ENCODE data around the gene HAGHL. TPM values are rescaled to one million over a fixed set of nuclear protein-coding genes. Genes with fewer than 3 reads are reported as not detected.
"Not testable (repeated sequence)": the region's sequence is repeated elsewhere in the genome, so short reads cannot be mapped to it uniquely, and the experiment has no call there.

Gene HAGHL
- total and polyA plus RNA-seq, 7 experiments from 2014 or later: 0.72 to 14.6 (median 9.4) TPM

- no peaks in the 10 kb centered on the region for H3K27me3 ChIP-seq (ENCODE audit: control insufficient read depth in 2 of 2, insufficient read depth in 2 of 2, low read length in 2 of 2)
- Mint-ChIP-seq H3K27me3 (peaks cover 0 to 7% (median 4%) of the 10 kb centered on the region in 5 donors), H3K9me3 (peaks cover 0 to 5% (median 0%) of the 10 kb centered on the region in 11 donors), H3K4me1 (peaks cover 0 to 4% (median 3%) of the 10 kb centered on the region in 7 donors), H3K36me3 (no peaks in the 10 kb centered on the region), H3K27ac (no peak overlapping the region), H3K4me3 (no peak overlapping the region)
- ChIA-PET POLR2A (no interaction called here), CTCF (interaction anchor here (0.7 kb wide), 1 partner anchor 33 kb away, joined by 3 read pairs; no protein-coding TSS in a partner anchor)
- intact Hi-C loops (cut with micrococcal nuclease): no loop called here
- no peak overlapping the region for H3K27ac ChIP-seq (ENCODE audit: low read depth, low read length)
- no peaks in the 10 kb centered on the region for H3K9me3 ChIP-seq (ENCODE audit: control insufficient read depth in 2 of 3, low read length in 3 of 3)
- H3K4me3 ChIP-seq (ENCODE audit: low read length): no peak overlapping the region
- DNase-seq (no peak), ATAC-seq (no peak)
- H3K4me1 ChIP-seq (ENCODE audit: control insufficient read depth in 2 of 2, insufficient read depth in 2 of 2, low read length in 2 of 2): no peaks in the 10 kb centered on the region
- no peaks in the 10 kb centered on the region for H3K36me3 ChIP-seq (ENCODE audit: control insufficient read depth in 2 of 3, insufficient read depth in 3 of 3, low read length in 3 of 3)
Observed at GRCh38 chr16:752007-752312, 25.1 kb downstream of the HAGHL start.

DNA sequence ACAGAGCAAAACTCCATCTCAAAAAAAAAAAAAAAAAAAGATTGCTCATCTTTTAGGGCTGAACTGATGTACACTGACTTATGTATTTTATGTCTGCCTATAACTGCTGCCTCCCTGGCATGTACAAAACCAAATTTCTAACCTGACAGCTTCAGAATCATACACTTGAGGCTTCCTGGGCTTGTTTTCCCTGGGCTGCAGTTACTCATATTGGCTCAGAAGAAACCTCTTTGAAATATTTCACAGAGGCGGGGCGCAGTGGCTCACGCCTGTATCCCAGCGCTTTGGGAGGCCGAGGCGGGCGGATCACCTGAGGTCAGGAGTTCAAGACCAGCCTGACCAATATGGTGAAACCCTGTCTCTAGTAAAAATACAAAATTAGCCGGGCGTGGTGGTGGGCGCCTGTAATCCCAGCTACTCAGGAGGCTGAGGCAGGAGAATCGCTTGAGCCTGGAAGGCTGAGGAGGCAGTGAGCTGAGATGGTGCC lies 27.3 kb downstream of the HAGHL start:
- CTCF ChIA-PET: interaction anchor here (0.9 kb wide), 1 partner anchor 41 kb away, joined by 4 read pairs; no protein-coding TSS in a partner anchor
- intact Hi-C loops (cut with micrococcal nuclease); H3K9me3 ChIP-seq (ENCODE audit: control insufficient read depth in 2 of 3, low read length in 3 of 3); H3K36me3 ChIP-seq (ENCODE audit: control insufficient read depth in 2 of 3, insufficient read depth in 3 of 3, low read length in 3 of 3); ATAC-seq; H3K27ac Mint-ChIP-seq; H3K27me3 ChIP-seq (ENCODE audit: control insufficient read depth in 2 of 2, insufficient read depth in 2 of 2, low read length in 2 of 2); H3K4me3 Mint-ChIP-seq; H3K4me1 ChIP-seq (ENCODE audit: control insufficient read depth in 2 of 2, insufficient read depth in 2 of 2, low read length in 2 of 2); DNase-seq; H3K4me1 Mint-ChIP-seq; H3K9me3 Mint-ChIP-seq; H3K27me3 Mint-ChIP-seq; H3K27ac ChIP-seq (ENCODE audit: low read depth, low read length); POLR2A ChIA-PET; H3K4me3 ChIP-seq (ENCODE audit: low read length); H3K36me3 Mint-ChIP-seq: not testable (repeated sequence)

- H3K36me3 Mint-ChIP-seq: peaks cover 0 to 3% (median 0%) of the 10 kb centered on the region in 5 donors
- no peak overlapping the region for H3K4me3 ChIP-seq (ENCODE audit: low read length)
- H3K9me3 ChIP-seq (ENCODE audit: control insufficient read depth in 2 of 3, low read length in 3 of 3): no peaks in the 10 kb centered on the region
- H3K27me3 ChIP-seq (ENCODE audit: control insufficient read depth in 2 of 2, insufficient read depth in 2 of 2, low read length in 2 of 2): no peaks in the 10 kb centered on the region
- no peak for DNase-seq
- no peaks in the 10 kb centered on the region for H3K4me1 ChIP-seq (ENCODE audit: control insufficient read depth in 2 of 2, insufficient read depth in 2 of 2, low read length in 2 of 2)
- CTCF ChIA-PET: interaction anchor here (0.9 kb wide), 1 partner anchor 42 kb away, joined by 4 read pairs; no protein-coding TSS in a partner anchor
- H3K9me3 Mint-ChIP-seq: peaks cover 0 to 5% (median 0%) of the 10 kb centered on the region in 11 donors
- no peak overlapping the region for H3K4me3 Mint-ChIP-seq
- peak; percentile 67 for ATAC-seq
- H3K4me1 Mint-ChIP-seq: peaks cover 0 to 8% (median 3%) of the 10 kb centered on the region in 7 donors
- intact Hi-C loops (cut with micrococcal nuclease): no loop called here
- POLR2A ChIA-PET: no interaction called here
- H3K27ac ChIP-seq (ENCODE audit: low read depth, low read length): no peak overlapping the region
- H3K36me3 ChIP-seq (ENCODE audit: control insufficient read depth in 2 of 3, insufficient read depth in 3 of 3, low read length in 3 of 3): no peaks in the 10 kb centered on the region
- no peak overlapping the region for H3K27ac Mint-ChIP-seq
- peaks cover 0 to 8% (median 6%) of the 10 kb centered on the region in 5 donors for H3K27me3 Mint-ChIP-seq
Observed at GRCh38 chr16:754656-755055, 27.8 kb downstream of the HAGHL start.

- Histone ChIP-seq H3K4me3 (ENCODE audit: low read length) (no peak overlapping the region), H3K4me1 (ENCODE audit: control insufficient read depth in 2 of 2, insufficient read depth in 2 of 2, low read length in 2 of 2) (no peaks in the 10 kb centered on the region), H3K9me3 (ENCODE audit: control insufficient read depth in 2 of 3, low read length in 3 of 3) (no peaks in the 10 kb centered on the region), H3K36me3 (ENCODE audit: control insufficient read depth in 2 of 3, insufficient read depth in 3 of 3, low read length in 3 of 3) (no peaks in the 10 kb centered on the region), H3K27ac (ENCODE audit: low read depth, low read length) (no peak overlapping the region), H3K27me3 (ENCODE audit: control insufficient read depth in 2 of 2, insufficient read depth in 2 of 2, low read length in 2 of 2) (no peaks in the 10 kb centered on the region)
- H3K4me3 Mint-ChIP-seq: no peak overlapping the region
- peaks cover 0 to 5% (median 0%) of the 10 kb centered on the region in 11 donors for H3K9me3 Mint-ChIP-seq
- POLR2A ChIA-PET: no interaction called here
- ATAC-seq (no peak), DNase-seq (no peak)
- no peak overlapping the region for H3K27ac Mint-ChIP-seq
- H3K27me3 Mint-ChIP-seq: peaks cover 0 to 8% (median 6%) of the 10 kb centered on the region in 5 donors
- intact Hi-C loops (cut with micrococcal nuclease): no loop called here
- peaks cover 0 to 8% (median 3%) of the 10 kb centered on the region in 7 donors for H3K4me1 Mint-ChIP-seq
- peaks cover 0 to 3% (median 0%) of the 10 kb centered on the region in 5 donors for H3K36me3 Mint-ChIP-seq
- CTCF ChIA-PET: no interaction called here
Observed at GRCh38 chr16:756428-756827, 29.5 kb downstream of the HAGHL start.

DNA sequence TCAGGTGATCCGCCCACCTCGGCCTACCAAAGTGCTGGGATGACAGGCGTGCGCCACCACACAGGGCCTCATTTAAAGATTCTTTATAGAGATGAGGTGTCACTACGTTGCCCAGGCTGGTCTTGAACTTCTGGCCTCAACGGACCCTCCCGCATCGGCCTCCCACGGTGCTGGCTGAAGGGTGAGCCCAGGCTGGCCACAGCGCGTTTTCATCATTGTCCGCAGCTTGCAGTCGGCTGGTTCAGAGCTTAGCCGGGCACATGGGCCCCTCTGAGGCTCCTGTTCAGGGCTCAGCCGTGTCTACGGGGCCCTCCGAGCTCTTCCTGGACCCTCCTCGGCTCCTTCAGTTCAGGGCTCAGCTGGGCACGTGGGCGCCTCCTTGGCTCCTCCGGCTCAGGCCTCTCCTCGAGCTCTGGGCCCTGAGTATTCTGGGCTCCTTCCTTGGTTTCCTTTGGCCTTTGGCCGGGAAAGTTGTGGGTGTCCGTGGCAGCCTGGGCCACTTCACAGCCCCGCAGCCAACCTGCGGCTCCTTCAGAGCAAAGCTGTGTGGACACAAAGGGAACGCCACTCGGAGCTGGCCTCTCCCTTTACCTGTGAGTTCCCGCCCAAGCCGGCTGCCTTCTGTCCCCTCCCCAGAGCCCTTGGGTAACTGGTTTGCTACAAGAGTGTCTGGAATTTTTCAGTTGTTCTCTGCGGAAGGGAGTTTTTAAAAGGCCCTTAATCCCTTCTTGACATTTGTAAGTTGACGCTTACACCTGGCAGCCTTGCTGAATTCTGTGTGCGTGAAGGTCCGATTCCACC lies 32.4 kb downstream of the HAGHL start:
- no peaks in the 10 kb centered on the region for H3K27me3 ChIP-seq (ENCODE audit: control insufficient read depth in 2 of 2, insufficient read depth in 2 of 2, low read length in 2 of 2)
- H3K36me3 Mint-ChIP-seq: peaks cover 0 to 3% (median 0%) of the 10 kb centered on the region in 5 donors
- intact Hi-C loops (cut with micrococcal nuclease): no loop called here
- ChIA-PET CTCF (no interaction called here), POLR2A (no interaction called here)
- ATAC-seq (no peak), DNase-seq (no peak)
- H3K4me3 ChIP-seq (ENCODE audit: low read length): no peak overlapping the region
- peaks cover 0 to 8% (median 5%) of the 10 kb centered on the region in 5 donors for H3K27me3 Mint-ChIP-seq
- peaks cover 0 to 8% (median 3%) of the 10 kb centered on the region in 7 donors for H3K4me1 Mint-ChIP-seq
- no peaks in the 10 kb centered on the region for H3K36me3 ChIP-seq (ENCODE audit: control insufficient read depth in 2 of 3, insufficient read depth in 3 of 3, low read length in 3 of 3)
- no peaks in the 10 kb centered on the region for H3K9me3 ChIP-seq (ENCODE audit: control insufficient read depth in 2 of 3, low read length in 3 of 3)
- no peak overlapping the region for H3K27ac ChIP-seq (ENCODE audit: low read depth, low read length)
- H3K9me3 Mint-ChIP-seq: peaks cover 0 to 5% (median 0%) of the 10 kb centered on the region in 11 donors
- H3K27ac Mint-ChIP-seq: no peak overlapping the region
- no peak overlapping the region for H3K4me3 Mint-ChIP-seq
- no peaks in the 10 kb centered on the region for H3K4me1 ChIP-seq (ENCODE audit: control insufficient read depth in 2 of 2, insufficient read depth in 2 of 2, low read length in 2 of 2)

GRCh38 chr16:760065-760464 lies 33.2 kb downstream of the HAGHL start:
- no peak overlapping the region for H3K27ac ChIP-seq (ENCODE audit: low read depth, low read length)
- no peaks in the 10 kb centered on the region for H3K4me1 ChIP-seq (ENCODE audit: control insufficient read depth in 2 of 2, insufficient read depth in 2 of 2, low read length in 2 of 2)
- ChIA-PET CTCF (no interaction called here), POLR2A (no interaction called here)
- H3K36me3 ChIP-seq (ENCODE audit: control insufficient read depth in 2 of 3, insufficient read depth in 3 of 3, low read length in 3 of 3): no peaks in the 10 kb centered on the region
- Mint-ChIP-seq H3K27ac (no peak overlapping the region), H3K27me3 (peaks cover 0 to 8% (median 5%) of the 10 kb centered on the region in 5 donors), H3K4me3 (no peak overlapping the region), H3K4me1 (peaks cover 0 to 4% (median 0%) of the 10 kb centered on the region in 7 donors), H3K36me3 (peaks cover 0 to 3% (median 0%) of the 10 kb centered on the region in 5 donors), H3K9me3 (peaks cover 0 to 5% (median 0%) of the 10 kb centered on the region in 11 donors)
- H3K27me3 ChIP-seq (ENCODE audit: control insufficient read depth in 2 of 2, insufficient read depth in 2 of 2, low read length in 2 of 2): no peaks in the 10 kb centered on the region
- H3K9me3 ChIP-seq (ENCODE audit: control insufficient read depth in 2 of 3, low read length in 3 of 3): no peaks in the 10 kb centered on the region
- ATAC-seq (no peak), DNase-seq (no peak)
- intact Hi-C loops (cut with micrococcal nuclease): no loop called here
- no peak overlapping the region for H3K4me3 ChIP-seq (ENCODE audit: low read length)

Data from naive thymus-derived CD4-positive, alpha-beta T cell (primary cell).